Stimulated activated CD4-positive, alpha-beta T cell treated with anti-CD3 and anti-CD28 coated beads, TNF-alpha, amount 100 ng/mL, for 1 hour (primary cell): Measurements from ENCODE around the gene HBM.
"Not testable (repeated sequence)": the region's sequence is repeated elsewhere in the genome, so short reads cannot be mapped to it uniquely, and the experiment has no call there.

Experiments
- DNase-seq, 3 donors: peaks; one replicate each; pipeline ENCODE4 v3.0.0-alpha.2; 2020; ENCODE audit warnings: low read depth in 3 of 3, low spot score in 1 of 3

The HBM gene

GRCh38 chr16:144797-145252 lies 21.0 kb upstream of the HBM start:
- no peak for DNase-seq

GRCh38 chr16:146646-147045 lies 19.1 kb upstream of the HBM start:
- DNase-seq, result no peak

GRCh38 chr16:149024-149660 lies 16.6 kb upstream of the HBM start:
- DNase-seq, result no peak

- no peak for DNase-seq
Observed at GRCh38 chr16:152141-153128, 13.3 kb upstream of the HBM start, which contains the start of gene HBZ. TSS of gene HBZ (plus strand) at chr16:152644. CDS start at chr16:152910, 266 bp downstream.

GRCh38 chr16:153129-153521 lies 12.7 kb upstream of the HBM start:
- not testable (repeated sequence) for DNase-seq

GRCh38 chr16:153550-154216 lies 12.1 kb upstream of the HBM start:
- DNase-seq, result not testable (repeated sequence)

GRCh38 chr16:154217-155030 lies 11.4 kb upstream of the HBM start:
- no peak for DNase-seq

- no peak for DNase-seq
Observed at GRCh38 chr16:155031-155398, 10.8 kb upstream of the HBM start.

- no peak for DNase-seq
Observed at GRCh38 chr16:159136-159849, 6.5 kb upstream of the HBM start.

- not testable (repeated sequence) for DNase-seq
Observed at GRCh38 chr16:160242-160641, 5.5 kb upstream of the HBM start.

GRCh38 chr16:160691-161190 lies 5.0 kb upstream of the HBM start:
- DNase-seq, result no peak

GRCh38 chr16:162271-162991 lies 3.3 kb upstream of the HBM start:
- no peak for DNase-seq

GRCh38 chr16:163139-163538 lies 2.6 kb upstream of the HBM start:
- not testable (repeated sequence) for DNase-seq

GRCh38 chr16:163696-164095 lies 2.1 kb upstream of the HBM start:
- DNase-seq, result not testable (repeated sequence)

GRCh38 chr16:164134-164823 lies 1.5 kb upstream of the HBM start:
- DNase-seq, result not testable (repeated sequence)

GRCh38 chr16:164827-165538 lies 795 bp upstream of the HBM start:
- DNase-seq, result no peak

GRCh38 chr16:166375-167121 lies 770 bp downstream of the HBM start:
- DNase-seq, result no peak
